ENCODE results near the gene UNC5A. TPM values are rescaled to one million over a fixed set of nuclear protein-coding genes. Genes with fewer than 3 reads are reported as not detected.

UNC5A gene
- total and polyA plus RNA-seq, 10 of the 15 experiments (the other 5 are each of a cell fraction or from before 2014, with no cell fraction given): not detected

- H3K4me1 ChIP-seq (ENCODE audit: control insufficient read depth, insufficient read depth, low read length): no peaks in the 10 kb centered on the region
- ChIA-PET SMC1A (ENCODE audit: uncharacterized antibody, unreplicated experiment) (no interaction called here), RAD21 (ENCODE audit: unreplicated experiment) (no interaction called here), CTCF (no interaction called here), POLR2A (no interaction called here)
- 66% methylated on average over 20 of the region's 20 CpGs for WGBS (ENCODE audit: insufficient coverage, insufficient replicate concordance, low lambda C conversion rate, missing lambda C conversion rate)
- H4K20me1 ChIP-seq (ENCODE audit: control insufficient read depth, insufficient read depth): no peaks in the 10 kb centered on the region; the same call in 1 of the 2 replicates
- no peaks in the 10 kb centered on the region for H3K79me2 ChIP-seq (ENCODE audit: control insufficient read depth, insufficient read depth, low read length)
- H3K4me2 ChIP-seq (ENCODE audit: control insufficient read depth, insufficient read depth): no peak overlapping the region
- no peaks in the 10 kb centered on the region; the same call in 2 of the 3 replicates for H3K9me3 ChIP-seq (replicated peaks; ENCODE audit: control insufficient read depth, insufficient read depth, low read length)
- no peaks in the 10 kb centered on the region for H3K36me3 ChIP-seq (ENCODE audit: control insufficient read depth in 2 of 2, insufficient read depth in 2 of 2, low read length in 1 of 2)
- in situ Hi-C loops (cut with MboI) (no loop called here), intact Hi-C loops (cut with micrococcal nuclease; ENCODE audit: unreplicated experiment) (no loop called here)
- H3K4me3 ChIP-seq: no peak overlapping the region
- no peak overlapping the region for H2AFZ ChIP-seq (ENCODE audit: control insufficient read depth, low read depth, low read length)
- H3K27me3 ChIP-seq (replicated peaks in 1 of 2; ENCODE audit: control insufficient read depth in 2 of 2, insufficient read depth in 2 of 2, low read length in 1 of 2): peaks cover 0 to 2% of the 10 kb centered on the region in 2 experiments; a peak in 2 of 4 replicates
- BruUV-seq (replicated peaks): no TSS peak
- ATAC-seq: no peak
- no peak overlapping the region for H3K9ac ChIP-seq (ENCODE audit: control insufficient read depth, insufficient read depth, low read length)
- no peak for TF ChIP-seq PBX3 (IDR thresholded peaks at IDR 0.05; ENCODE audit: insufficient replicate concordance, low read depth, low read length)
- no peak for TF ChIP-seq HSF1 (IDR thresholded peaks at IDR 0.05; ENCODE audit: low read depth, low read length)
- TF ChIP-seq KAT2A (conservative IDR thresholded peaks at IDR 0.05; ENCODE audit: control insufficient read depth, low read depth, low read length): no peak
- TF ChIP-seq POLR2A (IDR thresholded peaks at IDR 0.05; ENCODE audit: low read depth, low read length): no peak
- no peak for TF ChIP-seq HDGF (IDR thresholded peaks at IDR 0.05)
- no peak for TF ChIP-seq CUX1 (IDR thresholded peaks at IDR 0.05; ENCODE audit: insufficient replicate concordance, low read depth, low read length)
- TF ChIP-seq EZH2 (IDR thresholded peaks at IDR 0.05; ENCODE audit: borderline replicate concordance, control insufficient read depth, low read depth, low read length): no peak
- TF ChIP-seq NBN (IDR thresholded peaks at IDR 0.05): no peak
- no peak for TF ChIP-seq FOS (IDR thresholded peaks at IDR 0.05; ENCODE audit: borderline replicate concordance, extremely low read depth, insufficient read length)
- no peak overlapping the region for H3K27ac ChIP-seq (ENCODE audit: control insufficient read depth, insufficient read depth)
- FAIRE-seq: no peak
- DNase-seq (ENCODE audit: low read depth, low spot score): no peak
These were observed 58.4 kb downstream of the UNC5A start for GRCh38 chr5:176868731-176869130.

Measured in GM12878 (cell line).